AG09319 (cell line): ENCODE measurements around the gene KLK6.

Experiments used
- DNase-seq: peaks from one replicate; pipeline ENCODE4 v3.0.0-alpha.2; 2010; ENCODE audit warnings: low read depth; ENCODE audit errors: extremely low read depth
- CTCF ChIP-seq: IDR thresholded peaks from 2 replicates; pipeline ENCODE4 v1.5.1; 2011; ENCODE audit warnings: low read depth, mild to moderate bottlenecking, inconsistent platforms, low read length, moderate library complexity

The KLK6 gene

GRCh38 chr19:50949861-50950260, 19.5 kb downstream of the KLK6 start:
- TF ChIP-seq CTCF = no peak
- DNase-seq = no peak

DNA sequence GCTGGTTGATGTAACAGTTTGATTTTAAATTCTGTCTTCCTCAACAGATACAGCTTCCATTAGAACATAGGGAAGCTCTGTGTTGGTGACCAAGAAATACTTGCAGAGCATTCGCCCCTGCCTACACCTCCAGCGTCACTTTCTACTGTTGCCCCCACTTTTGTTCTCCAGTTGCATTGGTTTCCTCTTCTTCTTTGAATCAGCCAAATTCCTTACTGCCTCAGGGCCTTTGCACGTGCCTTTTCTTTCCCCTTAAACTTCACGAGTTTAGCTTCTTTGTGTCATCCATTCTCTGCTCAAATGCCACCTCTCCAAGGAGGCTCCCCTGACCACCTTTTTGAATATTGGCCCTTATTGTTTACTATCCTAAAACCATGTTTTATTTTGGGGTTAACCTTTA, 22.3 kb downstream of the KLK6 start:
- DNase-seq = no peak

DNA sequence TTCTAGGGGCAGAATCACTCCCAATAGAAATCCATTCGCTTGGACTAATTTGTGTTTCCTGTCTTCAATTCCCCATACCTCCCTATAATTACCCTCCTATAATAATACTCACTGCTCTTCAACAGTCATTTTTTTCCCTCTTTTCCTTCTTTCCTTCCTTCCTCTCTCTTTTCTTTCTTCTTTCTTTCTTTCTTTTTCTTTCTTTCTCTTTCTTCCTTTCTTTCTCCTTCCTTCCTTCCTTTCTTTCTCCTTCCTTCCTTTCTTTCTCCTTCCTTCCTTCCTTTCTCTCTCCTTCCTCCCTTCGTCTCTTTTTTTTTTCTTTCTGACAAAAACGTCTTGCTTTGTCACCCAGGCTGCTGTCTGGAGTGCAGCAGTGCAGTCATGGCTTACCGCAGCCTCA, 24.6 kb downstream of the KLK6 start:
- DNase-seq = no peak
- no peak for TF ChIP-seq CTCF

More for the DNA sequence above, 22.3 kb downstream of the KLK6 start:
- TF ChIP-seq CTCF = no peak

GRCh38 chr19:50943074-50943828, 26.1 kb downstream of the KLK6 start:
- no peak for TF ChIP-seq CTCF
- DNase-seq = no peak

GRCh38 chr19:50939596-50939995, 29.8 kb downstream of the KLK6 start:
- no peak for TF ChIP-seq CTCF
- DNase-seq = no peak

DNA sequence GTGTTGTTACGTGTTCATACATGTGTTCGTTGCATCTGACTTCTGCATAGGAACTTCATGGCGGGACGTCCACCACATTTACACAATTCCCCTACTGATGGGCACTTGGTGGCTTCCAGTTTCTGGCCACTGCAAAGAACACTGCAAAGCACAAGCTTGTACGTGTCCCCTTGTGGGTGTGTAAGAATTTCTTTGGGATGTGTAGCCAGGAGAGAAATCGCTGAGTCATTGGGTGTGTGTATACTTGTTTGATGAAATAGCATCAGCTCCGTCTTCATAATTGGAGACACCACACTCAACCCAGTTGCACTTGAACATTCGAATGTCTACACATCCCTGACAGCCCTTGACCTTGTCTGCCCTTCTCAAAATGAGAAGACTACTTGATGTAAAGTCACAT, 35.8 kb downstream of the KLK6 start:
- no peak for TF ChIP-seq CTCF
- no peak for DNase-seq

DNA sequence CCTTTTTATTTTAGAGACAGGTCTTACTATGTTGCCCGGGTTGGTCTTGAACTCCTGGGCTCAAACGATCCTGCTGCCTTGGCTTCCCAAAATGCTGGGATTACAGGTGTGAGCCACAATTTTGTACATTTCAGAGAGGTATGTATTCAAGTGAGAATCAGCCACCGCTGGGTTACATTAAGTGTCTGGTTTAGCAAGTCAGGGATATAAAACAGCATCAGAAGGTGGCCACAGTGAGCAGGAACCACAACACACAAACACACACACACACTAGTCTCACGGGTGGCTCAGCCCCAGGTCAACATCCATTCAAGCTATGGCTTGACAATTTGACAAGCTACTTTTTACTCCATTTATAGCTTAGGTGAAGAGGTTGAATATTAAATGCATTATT, 36.7 kb downstream of the KLK6 start:
- no peak for TF ChIP-seq CTCF
- no peak for DNase-seq
